ENCODE data around the gene SYP. TPM values are rescaled to one million over a fixed set of nuclear protein-coding genes. Genes with fewer than 3 reads are reported as not detected.
A peak's percentile ranks its signal among the peaks of the same experiment; 100 is the strongest.

SYP gene
- total RNA-seq, 3 donors from 2014 or later: 1.0 to 2.7 (median 1.3) TPM

DNA sequence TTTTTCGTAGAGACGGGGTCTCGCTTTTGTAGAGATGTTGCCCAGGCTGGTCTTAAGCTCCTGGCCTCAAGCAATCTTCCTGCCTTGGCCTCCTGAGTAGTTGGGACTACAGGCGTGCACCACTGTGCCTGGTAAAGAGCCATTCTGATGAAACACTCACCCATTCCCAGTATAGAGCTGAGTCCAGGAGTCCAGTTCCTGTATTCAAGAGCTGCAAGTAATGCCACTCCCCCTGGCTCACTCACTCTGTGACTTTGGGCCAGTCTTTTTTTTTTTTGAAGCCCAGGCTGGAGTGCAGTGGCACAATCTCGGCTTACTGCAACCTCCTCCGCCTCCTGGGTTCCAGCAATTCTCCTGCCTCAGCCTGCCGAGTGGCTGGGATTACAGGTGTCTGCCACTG is 38.7 kb upstream of the SYP start:
- intact Hi-C loops (cut with DNase I; ENCODE audit: low total_unique reads): no loop called here
- no peak overlapping the region for H3K4me3 ChIP-seq
- H3K27me3 ChIP-seq: peaks cover 0 to 5% of the 10 kb centered on the region in 2 donors
- DNase-seq (ENCODE audit: low spot score in 2 of 2): no peak
- H3K9me3 ChIP-seq: no peaks in the 10 kb centered on the region
- H3K36me3 ChIP-seq: no peaks in the 10 kb centered on the region
- no peak for TF ChIP-seq POLR2AphosphoS5 (IDR thresholded peaks at IDR 0.05)
- TF ChIP-seq, protein P1, sequence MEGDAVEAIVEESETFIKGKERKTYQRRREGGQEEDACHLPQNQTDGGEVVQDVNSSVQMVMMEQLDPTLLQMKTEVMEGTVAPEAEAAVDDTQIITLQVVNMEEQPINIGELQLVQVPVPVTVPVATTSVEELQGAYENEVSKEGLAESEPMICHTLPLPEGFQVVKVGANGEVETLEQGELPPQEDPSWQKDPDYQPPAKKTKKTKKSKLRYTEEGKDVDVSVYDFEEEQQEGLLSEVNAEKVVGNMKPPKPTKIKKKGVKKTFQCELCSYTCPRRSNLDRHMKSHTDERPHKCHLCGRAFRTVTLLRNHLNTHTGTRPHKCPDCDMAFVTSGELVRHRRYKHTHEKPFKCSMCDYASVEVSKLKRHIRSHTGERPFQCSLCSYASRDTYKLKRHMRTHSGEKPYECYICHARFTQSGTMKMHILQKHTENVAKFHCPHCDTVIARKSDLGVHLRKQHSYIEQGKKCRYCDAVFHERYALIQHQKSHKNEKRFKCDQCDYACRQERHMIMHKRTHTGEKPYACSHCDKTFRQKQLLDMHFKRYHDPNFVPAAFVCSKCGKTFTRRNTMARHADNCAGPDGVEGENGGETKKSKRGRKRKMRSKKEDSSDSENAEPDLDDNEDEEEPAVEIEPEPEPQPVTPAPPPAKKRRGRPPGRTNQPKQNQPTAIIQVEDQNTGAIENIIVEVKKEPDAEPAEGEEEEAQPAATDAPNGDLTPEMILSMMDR (IDR thresholded peaks at IDR 0.05): no peak
- no peak for TF ChIP-seq POLR2A (IDR thresholded peaks at IDR 0.05)
- no peak overlapping the region for H3K27ac ChIP-seq
- H3K4me1 ChIP-seq: no peaks in the 10 kb centered on the region

DNA sequence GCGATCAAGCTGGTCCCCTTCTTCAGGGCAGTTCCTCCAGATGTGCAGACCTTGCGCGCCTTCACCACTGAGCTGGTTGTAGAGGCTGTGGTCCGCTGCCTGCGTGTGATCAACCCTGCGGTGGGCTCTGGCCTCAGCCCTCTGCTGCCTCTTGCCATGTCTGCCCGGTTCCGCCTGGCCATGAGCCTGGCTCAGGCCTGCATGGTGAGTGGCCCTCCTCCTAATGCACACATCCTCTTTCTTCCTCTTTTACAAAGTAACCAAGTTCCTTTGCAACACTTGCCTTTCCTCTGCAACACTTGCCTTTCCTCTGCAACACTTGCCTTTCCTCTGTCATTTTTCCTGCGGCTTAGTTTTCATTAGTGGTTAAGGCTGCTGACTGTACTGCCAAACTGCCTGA is 37.1 kb upstream of the SYP start:
- H3K27me3 ChIP-seq: no peaks in the 10 kb centered on the region
- DNase-seq (ENCODE audit: low spot score in 2 of 2): no peak
- H3K4me3 ChIP-seq: no peak overlapping the region
- intact Hi-C loops (cut with DNase I; ENCODE audit: low total_unique reads): no loop called here
- TF ChIP-seq POLR2AphosphoS5 (IDR thresholded peaks at IDR 0.05) (no peak), POLR2A (IDR thresholded peaks at IDR 0.05) (no peak)
- TF ChIP-seq, protein P1 (IDR thresholded peaks at IDR 0.05): no peak
- no peaks in the 10 kb centered on the region for H3K4me1 ChIP-seq
- no peak overlapping the region for H3K27ac ChIP-seq
- no peaks in the 10 kb centered on the region for H3K9me3 ChIP-seq
- H3K36me3 ChIP-seq: no peaks in the 10 kb centered on the region

DNA sequence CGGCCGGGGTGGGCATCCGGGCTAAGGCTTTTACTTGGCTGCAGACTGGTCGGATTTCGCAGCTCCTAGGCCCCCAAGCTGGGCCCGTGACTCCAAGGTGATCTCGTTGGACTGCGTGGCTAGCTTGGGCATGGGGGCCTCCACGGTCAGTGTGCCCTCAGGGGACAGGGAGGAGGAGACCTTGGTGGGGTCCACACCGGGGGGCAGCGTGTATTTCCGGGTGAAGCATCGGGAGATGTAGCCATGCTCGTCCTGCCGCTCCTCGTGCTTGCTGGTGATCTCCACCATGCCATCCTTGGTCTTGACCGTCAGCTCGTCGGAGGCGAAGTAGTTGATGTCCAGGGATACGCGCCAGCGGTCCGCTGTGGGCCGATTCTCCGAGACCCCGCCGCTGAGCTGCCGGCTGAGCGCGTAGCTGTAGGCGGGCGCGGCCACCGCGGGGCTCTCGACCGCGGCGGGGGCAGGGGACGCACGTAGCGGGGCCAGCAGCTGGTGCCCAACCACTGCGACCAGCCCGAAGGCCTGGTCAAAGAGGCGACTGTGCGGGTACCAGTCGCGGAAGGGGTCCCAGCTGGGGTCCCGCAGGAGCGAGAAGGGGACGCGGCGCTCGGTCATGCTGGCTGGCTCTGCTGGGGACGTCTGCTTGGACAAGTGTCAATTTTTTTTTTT is 34.0 kb upstream of the SYP start:
- intact Hi-C loops (cut with DNase I; ENCODE audit: low total_unique reads): no loop called here
- no peak for DNase-seq (ENCODE audit: low spot score in 2 of 2)
- peak overlapping the region in 1 of 3 donors; percentile 7 for H3K4me3 ChIP-seq

DNA sequence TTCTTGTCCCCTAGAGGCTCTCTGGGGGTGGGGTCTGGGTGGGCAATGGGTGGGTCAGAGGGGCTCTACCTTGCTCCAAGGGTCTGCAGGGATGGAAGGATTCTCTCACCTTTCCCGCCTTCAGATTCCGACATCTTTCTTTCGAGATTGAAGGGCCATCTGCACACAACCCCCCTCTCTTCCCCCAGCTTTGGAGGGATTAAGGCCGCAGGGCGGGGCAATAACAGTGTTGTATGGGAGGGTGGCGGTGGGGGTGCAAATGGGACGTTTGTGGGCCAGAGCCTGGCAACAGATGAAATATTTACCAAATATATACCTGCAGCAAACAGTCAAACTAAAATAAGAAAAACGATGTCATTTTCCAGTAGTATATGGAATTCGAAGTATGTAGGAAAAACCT is 33.2 kb upstream of the SYP start, which contains the start of gene CACNA1F:
Gene CACNA1F (minus strand): TSS at position 165 of the 400 bp plus-strand sequence. CDS start 31 bp downstream, at position 134.
- TF ChIP-seq POLR2A (IDR thresholded peaks at IDR 0.05) (no peak), POLR2AphosphoS5 (IDR thresholded peaks at IDR 0.05) (no peak)
- TF ChIP-seq, protein P1 (IDR thresholded peaks at IDR 0.05): no peak
- Histone ChIP-seq H3K27ac (no peak within 1 kb of the TSS), H3K27me3 (peaks cover 0 to 5% of the 10 kb centered on the region in 2 donors), H3K9me3 (no peaks in the 10 kb centered on the region), H3K4me1 (no peaks in the 10 kb centered on the region), H3K4me3 (peak within 1 kb of the TSS in 1 of 3 donors; percentile 7), H3K36me3 (no peaks in the 10 kb centered on the region)
- intact Hi-C loops (cut with DNase I; ENCODE audit: low total_unique reads): no loop called here
- no peak for DNase-seq (ENCODE audit: low spot score in 2 of 2)

More for the DNA sequence above, 34.0 kb upstream of the SYP start:
- Histone ChIP-seq H3K27ac (no peak overlapping the region), H3K9me3 (no peaks in the 10 kb centered on the region), H3K36me3 (no peaks in the 10 kb centered on the region), H3K27me3 (peaks cover 0 to 5% of the 10 kb centered on the region in 2 donors), H3K4me1 (no peaks in the 10 kb centered on the region)
- TF ChIP-seq POLR2AphosphoS5 (IDR thresholded peaks at IDR 0.05) (no peak), POLR2A (IDR thresholded peaks at IDR 0.05) (no peak)
- TF ChIP-seq, protein P1 (IDR thresholded peaks at IDR 0.05): no peak

DNA sequence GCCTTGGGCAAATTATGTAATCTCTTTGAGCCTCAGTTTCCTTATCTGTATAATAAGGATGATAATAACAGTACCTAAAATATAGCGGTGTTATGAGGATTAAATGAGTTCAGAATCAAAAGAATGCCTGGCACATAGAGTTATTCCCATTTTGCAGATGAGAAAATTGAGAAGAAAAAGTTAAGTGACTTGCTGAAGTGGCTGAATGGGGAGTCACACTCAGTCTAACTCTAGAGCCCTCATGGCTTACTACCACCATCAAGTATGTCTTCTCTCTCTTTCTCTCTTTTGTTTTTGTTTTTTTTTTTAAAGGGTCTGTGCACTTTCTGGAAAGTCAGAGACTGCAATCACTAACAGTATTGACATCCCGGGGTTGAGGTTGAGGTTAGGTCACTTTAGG is 32.5 kb upstream of the SYP start:
- no peak for DNase-seq (ENCODE audit: low spot score in 2 of 2)
- peaks cover 0 to 5% of the 10 kb centered on the region in 2 donors for H3K27me3 ChIP-seq
- H3K36me3 ChIP-seq: no peaks in the 10 kb centered on the region
- H3K27ac ChIP-seq: no peak overlapping the region
- H3K9me3 ChIP-seq: no peaks in the 10 kb centered on the region
- TF ChIP-seq, protein P1 (IDR thresholded peaks at IDR 0.05): no peak
- TF ChIP-seq POLR2A (IDR thresholded peaks at IDR 0.05) (no peak), POLR2AphosphoS5 (IDR thresholded peaks at IDR 0.05) (no peak)
- no peak overlapping the region for H3K4me3 ChIP-seq
- H3K4me1 ChIP-seq: no peaks in the 10 kb centered on the region
- intact Hi-C loops (cut with DNase I; ENCODE audit: low total_unique reads): no loop called here

All from breast epithelium (tissue), 4 donors.